Measurements from ENCODE around the gene SOX18. TPM values are rescaled to one million over a fixed set of nuclear protein-coding genes. Genes with fewer than 3 reads are reported as not detected.
"Not testable (repeated sequence)": the region's sequence is repeated elsewhere in the genome, so short reads cannot be mapped to it uniquely, and the experiment has no call there.

Gene SOX18
- total and polyA plus RNA-seq, 8 donors = 0.58 to 26.6 (median 8.7) TPM

GRCh38 chr20:64021124-64021975 lies 28.1 kb downstream of the SOX18 start:
- no peak for DNase-seq
- intact Hi-C loops (cut with DNase I; ENCODE audit: low total_unique reads) = no loop called here
- peaks cover 95 to 100% (median 100%) of the 10 kb centered on the region in 4 donors for H3K36me3 ChIP-seq
- H3K27ac ChIP-seq = no peak overlapping the region
- WGBS, 5 donors = 91 to 96% (median 95%) methylated on average over 33 to 36 of the region's 36 CpGs
- TF ChIP-seq EP300 (IDR thresholded peaks at IDR 0.05) = no peak
- no peak for TF ChIP-seq POLR2AphosphoS5 (IDR thresholded peaks at IDR 0.05)
- TF ChIP-seq CTCF (IDR thresholded peaks at IDR 0.05) = no peak
- TF ChIP-seq POLR2A (IDR thresholded peaks at IDR 0.05) = no peak
- no peaks in the 10 kb centered on the region for H3K27me3 ChIP-seq
- H3K4me1 ChIP-seq = no peaks in the 10 kb centered on the region
- no peak overlapping the region for H3K4me3 ChIP-seq
- no peaks in the 10 kb centered on the region for H3K9me3 ChIP-seq

GRCh38 chr20:64015635-64016034 lies 33.8 kb downstream of the SOX18 start:
- 81 to 90% (median 85%) methylated on average over 2 of the region's 2 CpGs for WGBS, 5 donors
- no peak for DNase-seq
- Histone ChIP-seq H3K4me1 (no peaks in the 10 kb centered on the region), H3K27me3 (no peaks in the 10 kb centered on the region), H3K9me3 (no peaks in the 10 kb centered on the region), H3K36me3 (peaks cover 63 to 93% (median 90%) of the 10 kb centered on the region in 4 donors), H3K27ac (no peak overlapping the region), H3K4me3 (no peak overlapping the region)
- TF ChIP-seq POLR2A (IDR thresholded peaks at IDR 0.05) = no peak
- TF ChIP-seq POLR2AphosphoS5 (IDR thresholded peaks at IDR 0.05) = no peak
- no peak for TF ChIP-seq EP300 (IDR thresholded peaks at IDR 0.05)
- TF ChIP-seq CTCF (IDR thresholded peaks at IDR 0.05) = no peak
- intact Hi-C loops (cut with DNase I; ENCODE audit: low total_unique reads) = no loop called here

- H3K4me3 ChIP-seq; H3K9me3 ChIP-seq; intact Hi-C loops (cut with DNase I; ENCODE audit: low total_unique reads); H3K27me3 ChIP-seq; DNase-seq; H3K4me1 ChIP-seq: not testable (repeated sequence)
- Histone ChIP-seq H3K36me3 (peaks cover 51 to 93% (median 90%) of the 10 kb centered on the region in 4 donors), H3K27ac (peak overlapping the region in 2 of 5 donors; percentile 27 to 32)
- WGBS, 5 donors = 73 to 93% (median 87%) methylated on average over 10 to 14 of the region's 20 CpGs
Measured at GRCh38 chr20:64012385-64013154, 36.9 kb downstream of the SOX18 start.

- Histone ChIP-seq H3K27me3 (no peaks in the 10 kb centered on the region), H3K9me3 (no peaks in the 10 kb centered on the region), H3K36me3 (peaks cover 45 to 91% (median 89%) of the 10 kb centered on the region in 4 donors), H3K4me3 (no peak overlapping the region), H3K4me1 (no peaks in the 10 kb centered on the region), H3K27ac (no peak overlapping the region)
- no peak for DNase-seq
- WGBS, 5 donors = 96 to 98% (median 98%) methylated on average over 16 of the region's 16 CpGs
- intact Hi-C loops (cut with DNase I; ENCODE audit: low total_unique reads) = no loop called here
- TF ChIP-seq POLR2AphosphoS5 (IDR thresholded peaks at IDR 0.05) = no peak
- no peak for TF ChIP-seq POLR2A (IDR thresholded peaks at IDR 0.05)
- TF ChIP-seq CTCF (IDR thresholded peaks at IDR 0.05) = no peak
- no peak for TF ChIP-seq EP300 (IDR thresholded peaks at IDR 0.05)
Measured at GRCh38 chr20:64011366-64011779, 38.1 kb downstream of the SOX18 start.
